CD4-positive, alpha-beta T cell treated with Interleukin-10 for 1 hour (primary cell): ENCODE results near the gene SLC12A8.

ENCODE experiments used
- DNase-seq: peaks from one replicate; pipeline ENCODE4 v3.0.0-alpha.2; 2020

The SLC12A8 gene

GRCh38 chr3:125151442-125151817, 61.1 kb downstream of the SLC12A8 start:
- DNase-seq, result no peak

GRCh38 chr3:125150525-125151441, 61.8 kb downstream of the SLC12A8 start:
- DNase-seq, result peak; percentile 70

- DNase-seq, result no peak
Observed at GRCh38 chr3:125149462-125149861, 63.1 kb downstream of the SLC12A8 start.

- DNase-seq, result no peak
Observed at GRCh38 chr3:125148836-125149235, 63.7 kb downstream of the SLC12A8 start.

- no peak for DNase-seq
Observed at GRCh38 chr3:125148016-125148812, 64.3 kb downstream of the SLC12A8 start.

- DNase-seq, result no peak
Observed at GRCh38 chr3:125147491-125147820, 65.1 kb downstream of the SLC12A8 start.

- DNase-seq, result no peak
Observed at GRCh38 chr3:125146626-125147490, 65.7 kb downstream of the SLC12A8 start.

GRCh38 chr3:125145751-125146475, 66.6 kb downstream of the SLC12A8 start:
- DNase-seq, result no peak

- DNase-seq, result no peak
Observed at GRCh38 chr3:125144653-125145314, 67.8 kb downstream of the SLC12A8 start.

- no peak for DNase-seq
Observed at GRCh38 chr3:125143982-125144652, 68.4 kb downstream of the SLC12A8 start.

GRCh38 chr3:125143538-125143937, 69.0 kb downstream of the SLC12A8 start:
- no peak for DNase-seq

GRCh38 chr3:125142940-125143339, 69.6 kb downstream of the SLC12A8 start:
- no peak for DNase-seq

GRCh38 chr3:125142420-125142778, 70.1 kb downstream of the SLC12A8 start:
- no peak for DNase-seq

GRCh38 chr3:125141596-125142419, 70.7 kb downstream of the SLC12A8 start:
- peak; percentile 76 for DNase-seq

GRCh38 chr3:125140818-125141595, 71.5 kb downstream of the SLC12A8 start:
- DNase-seq, result no peak

GRCh38 chr3:125140011-125140817, 72.3 kb downstream of the SLC12A8 start:
- DNase-seq, result no peak

- DNase-seq, result no peak
Observed at GRCh38 chr3:125139386-125139785, 73.2 kb downstream of the SLC12A8 start.

- no peak for DNase-seq
Observed at GRCh38 chr3:125137358-125138033, 75.1 kb downstream of the SLC12A8 start.
